Measurements from ENCODE around the gene ZFPL1. TPM values are rescaled to one million over a fixed set of nuclear protein-coding genes. Genes with fewer than 3 reads are reported as not detected.

The ZFPL1 gene
- total and polyA plus RNA-seq, 9 of the 15 experiments (the other 6 are each of a cell fraction or from before 2014, with no cell fraction given): 3.7 to 37.5 (median 22.7) TPM

DNA sequence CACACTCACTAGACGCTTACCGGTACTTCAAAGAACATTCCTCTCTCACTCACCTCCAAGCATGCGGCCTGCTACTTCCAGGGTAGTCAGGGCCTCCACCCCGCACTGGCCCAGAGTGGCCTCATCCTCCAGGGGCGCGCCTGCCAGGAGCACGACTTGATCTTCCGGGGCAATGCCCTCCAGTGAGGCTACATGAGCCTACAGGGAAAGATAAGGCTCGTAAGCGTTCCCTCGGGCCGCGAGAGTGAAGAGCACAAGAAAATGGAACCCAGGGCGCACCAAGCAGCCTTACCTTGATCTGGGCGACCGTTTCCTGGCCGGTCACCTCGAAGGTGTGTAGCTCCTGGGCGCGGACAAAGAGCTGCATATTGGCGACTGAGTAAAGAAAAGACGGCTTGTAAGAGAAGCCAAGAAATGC is 37.4 kb downstream of the ZFPL1 start (continued):
- TF ChIP-seq, protein P1, sequence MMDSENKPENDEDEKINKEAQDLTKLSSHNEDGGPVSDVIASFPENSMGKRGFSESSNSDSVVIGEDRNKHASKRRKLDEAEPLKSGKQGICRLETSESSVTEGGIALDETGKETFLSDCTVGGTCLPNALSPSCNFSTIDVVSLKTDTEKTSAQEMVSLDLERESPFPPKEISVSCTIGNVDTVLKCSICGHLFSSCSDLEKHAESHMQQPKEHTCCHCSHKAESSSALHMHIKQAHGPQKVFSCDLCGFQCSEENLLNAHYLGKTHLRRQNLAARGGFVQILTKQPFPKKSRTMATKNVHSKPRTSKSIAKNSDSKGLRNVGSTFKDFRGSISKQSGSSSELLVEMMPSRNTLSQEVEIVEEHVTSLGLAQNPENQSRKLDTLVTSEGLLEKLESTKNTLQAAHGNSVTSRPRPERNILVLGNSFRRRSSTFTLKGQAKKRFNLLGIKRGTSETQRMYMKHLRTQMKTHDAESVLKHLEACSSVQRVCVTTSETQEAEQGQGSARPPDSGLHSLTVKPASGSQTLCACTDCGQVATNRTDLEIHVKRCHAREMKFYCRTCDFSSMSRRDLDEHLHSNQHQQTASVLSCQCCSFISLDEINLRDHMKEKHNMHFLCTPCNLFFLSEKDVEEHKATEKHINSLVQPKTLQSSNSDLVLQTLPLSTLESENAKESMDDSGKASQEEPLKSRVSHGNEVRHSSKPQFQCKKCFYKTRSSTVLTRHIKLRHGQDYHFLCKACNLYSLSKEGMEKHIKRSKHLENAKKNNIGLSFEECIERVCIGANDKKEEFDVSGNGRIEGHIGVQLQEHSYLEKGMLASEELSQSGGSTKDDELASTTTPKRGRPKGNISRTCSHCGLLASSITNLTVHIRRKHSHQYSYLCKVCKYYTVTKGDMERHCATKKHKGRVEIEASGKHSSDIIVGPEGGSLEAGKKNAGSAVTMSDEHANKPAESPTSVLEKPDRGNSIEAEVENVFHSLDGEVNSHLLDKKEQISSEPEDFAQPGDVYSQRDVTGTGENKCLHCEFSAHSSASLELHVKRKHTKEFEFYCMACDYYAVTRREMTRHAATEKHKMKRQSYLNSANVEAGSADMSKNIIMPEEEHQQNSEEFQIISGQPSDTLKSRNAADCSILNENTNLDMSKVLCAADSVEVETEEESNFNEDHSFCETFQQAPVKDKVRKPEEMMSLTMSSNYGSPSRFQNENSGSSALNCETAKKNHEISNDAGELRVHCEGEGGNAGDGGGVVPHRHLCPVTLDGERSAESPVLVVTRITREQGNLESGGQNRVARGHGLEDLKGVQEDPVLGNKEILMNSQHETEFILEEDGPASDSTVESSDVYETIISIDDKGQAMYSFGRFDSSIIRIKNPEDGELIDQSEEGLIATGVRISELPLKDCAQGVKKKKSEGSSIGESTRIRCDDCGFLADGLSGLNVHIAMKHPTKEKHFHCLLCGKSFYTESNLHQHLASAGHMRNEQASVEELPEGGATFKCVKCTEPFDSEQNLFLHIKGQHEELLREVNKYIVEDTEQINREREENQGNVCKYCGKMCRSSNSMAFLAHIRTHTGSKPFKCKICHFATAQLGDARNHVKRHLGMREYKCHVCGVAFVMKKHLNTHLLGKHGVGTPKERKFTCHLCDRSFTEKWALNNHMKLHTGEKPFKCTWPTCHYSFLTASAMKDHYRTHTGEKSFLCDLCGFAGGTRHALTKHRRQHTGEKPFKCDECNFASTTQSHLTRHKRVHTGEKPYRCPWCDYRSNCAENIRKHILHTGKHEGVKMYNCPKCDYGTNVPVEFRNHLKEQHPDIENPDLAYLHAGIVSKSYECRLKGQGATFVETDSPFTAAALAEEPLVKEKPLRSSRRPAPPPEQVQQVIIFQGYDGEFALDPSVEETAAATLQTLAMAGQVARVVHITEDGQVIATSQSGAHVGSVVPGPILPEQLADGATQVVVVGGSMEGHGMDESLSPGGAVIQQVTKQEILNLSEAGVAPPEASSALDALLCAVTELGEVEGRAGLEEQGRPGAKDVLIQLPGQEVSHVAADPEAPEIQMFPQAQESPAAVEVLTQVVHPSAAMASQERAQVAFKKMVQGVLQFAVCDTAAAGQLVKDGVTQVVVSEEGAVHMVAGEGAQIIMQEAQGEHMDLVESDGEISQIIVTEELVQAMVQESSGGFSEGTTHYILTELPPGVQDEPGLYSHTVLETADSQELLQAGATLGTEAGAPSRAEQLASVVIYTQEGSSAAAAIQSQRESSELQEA (IDR thresholded peaks at IDR 0.05; ENCODE audit: low read depth): no peak
- no peak for TF ChIP-seq CAMTA2 (CRISPR knock-in tag; conservative IDR thresholded peaks at IDR 0.05)
- peak; percentile 49 for TF ChIP-seq GABPA (tag; conservative IDR thresholded peaks at IDR 0.05; ENCODE audit: low read depth)
- peak; percentile 9; the same call in 1 of the 2 replicates for TF ChIP-seq SMAD4 (CRISPR knock-in tag; conservative IDR thresholded peaks at IDR 0.05)
- TF ChIP-seq GABPB1 (CRISPR knock-in tag; IDR thresholded peaks at IDR 0.05): 0 out of 2 replicates have a peak, but pooled peaks have one; percentile 7
- TF ChIP-seq NELFE (IDR thresholded peaks at IDR 0.05; ENCODE audit: insufficient read depth, insufficient read length): no peak
- no peak for TF ChIP-seq SREBF1 (IDR thresholded peaks at IDR 0.05; ENCODE audit: borderline replicate concordance, low read depth, low read length)
- 0 out of 4 replicates have a peak, but pooled peaks of 1 of the 2 experiments have one; percentile 47 for TF ChIP-seq ARNT (IDR thresholded peaks at IDR 0.05)
- TF ChIP-seq HNRNPUL1 (IDR thresholded peaks at IDR 0.05; ENCODE audit: low read length): no peak
- TF ChIP-seq NR2C1 (IDR thresholded peaks at IDR 0.05): peak; percentile 47
- TF ChIP-seq NR2C1 (tag; IDR thresholded peaks at IDR 0.05): peak; percentile 67
- peak; percentile 2 to 47; a peak in 1 of 4 replicates for TF ChIP-seq SIN3A (IDR thresholded peaks at IDR 0.05; ENCODE audit: borderline replicate concordance in 2 of 2, control insufficient read depth in 1 of 2, low read depth in 2 of 2, low read length in 2 of 2)
- TF ChIP-seq, protein P2, sequence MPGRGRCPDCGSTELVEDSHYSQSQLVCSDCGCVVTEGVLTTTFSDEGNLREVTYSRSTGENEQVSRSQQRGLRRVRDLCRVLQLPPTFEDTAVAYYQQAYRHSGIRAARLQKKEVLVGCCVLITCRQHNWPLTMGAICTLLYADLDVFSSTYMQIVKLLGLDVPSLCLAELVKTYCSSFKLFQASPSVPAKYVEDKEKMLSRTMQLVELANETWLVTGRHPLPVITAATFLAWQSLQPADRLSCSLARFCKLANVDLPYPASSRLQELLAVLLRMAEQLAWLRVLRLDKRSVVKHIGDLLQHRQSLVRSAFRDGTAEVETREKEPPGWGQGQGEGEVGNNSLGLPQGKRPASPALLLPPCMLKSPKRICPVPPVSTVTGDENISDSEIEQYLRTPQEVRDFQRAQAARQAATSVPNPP (IDR thresholded peaks at IDR 0.05; ENCODE audit: borderline replicate concordance, insufficient read depth, insufficient read length): no peak
- no peak for TF ChIP-seq POLR3G (IDR thresholded peaks at IDR 0.05; ENCODE audit: extremely low read depth, insufficient read length, insufficient replicate concordance)
- TF ChIP-seq ATF7 (IDR thresholded peaks at IDR 0.05): no peak
- 0 out of 2 replicates have a peak, but pooled peaks have one; percentile 92 for TF ChIP-seq KAT7 (CRISPR knock-in tag; IDR thresholded peaks at IDR 0.05; ENCODE audit: borderline replicate concordance)
- 0 out of 2 replicates have a peak, but pooled peaks have one; percentile 51 for TF ChIP-seq SRSF3 (IDR thresholded peaks at IDR 0.05; ENCODE audit: insufficient read depth, low read length)
- 0 out of 2 replicates have a peak, but pooled peaks have one; percentile 34 for TF ChIP-seq MIER1 (IDR thresholded peaks at IDR 0.05; ENCODE audit: low read depth)
- TF ChIP-seq FOSL1 (tag; conservative IDR thresholded peaks at IDR 0.05): no peak
- no peak for TF ChIP-seq EP400 (IDR thresholded peaks at IDR 0.05)
- TF ChIP-seq ZNF695 (CRISPR knock-in tag; IDR thresholded peaks at IDR 0.05): no peak

All from K562 (cell line).